DND-41 (cell line): Measurements from ENCODE around the gene ELOVL6.

Source experiments
- ATAC-seq: fragments of 200-7000 bp; cut with Tn5 transposase; 3 replicates; pipeline ENCODE4 v1.9.1; 2021; ENCODE audit warnings: low read depth; ENCODE audit not compliant: insufficient read depth
- DNase-seq: peaks from one replicate; pipeline ENCODE4 v3.0.0-alpha.2; 2020
- H2AFZ ChIP-seq: 2 replicates; pipeline ENCODE4 v1.6.0; 2012; ENCODE audit warnings: low read depth, low read length
- H3K27ac ChIP-seq: 2 replicates; pipeline ENCODE4 v1.5.1; 2012; ENCODE audit warnings: low read length, inconsistent platforms
- H3K27me3 ChIP-seq: fragments of 200-600 bp; sonication (generic); 2 replicates; pipeline ENCODE4 v1.6.0; 2012; ENCODE audit warnings: low read length, mild to moderate bottlenecking, inconsistent platforms; ENCODE audit not compliant: insufficient read depth, poor library complexity
- H3K36me3 ChIP-seq: 2 replicates; pipeline ENCODE4 v1.5.1; 2012; ENCODE audit warnings: low read length, inconsistent platforms; ENCODE audit not compliant: insufficient read depth
- H3K4me1 ChIP-seq: 2 replicates; pipeline ENCODE4 v1.5.1; 2012; ENCODE audit warnings: mild to moderate bottlenecking, low read length; ENCODE audit not compliant: insufficient read depth
- H3K4me2 ChIP-seq: 2 replicates; pipeline ENCODE4 v1.6.0; 2012; ENCODE audit warnings: mild to moderate bottlenecking, moderate library complexity, low read length, inconsistent platforms; ENCODE audit not compliant: insufficient read depth
- H3K4me3 ChIP-seq, 2 experiments: fragments of 200-600 bp in 1 of 2; shearing (Covaris generic) in 1 of 2; 2 replicates each; pipeline ENCODE4 v1.5.1; 2012 to 2016; ENCODE audit warnings: inconsistent platforms in 2 of 2, low read length in 2 of 2, mild to moderate bottlenecking in 2 of 2, low read depth in 1 of 2, moderate library complexity in 1 of 2
- H3K79me2 ChIP-seq: 2 replicates; pipeline ENCODE4 v1.6.0; 2012; ENCODE audit warnings: low read length, inconsistent platforms; ENCODE audit not compliant: insufficient read depth
- H3K9ac ChIP-seq: 2 replicates; pipeline ENCODE4 v1.6.0; 2012; ENCODE audit warnings: low read depth, mild to moderate bottlenecking, inconsistent platforms, low read length, moderate library complexity
- H3K9me3 ChIP-seq: 2 replicates; pipeline ENCODE4 v1.5.1; 2012; ENCODE audit warnings: low read length, moderate library complexity, mild to moderate bottlenecking, inconsistent platforms; ENCODE audit not compliant: insufficient read depth, severe bottlenecking
- H4K20me1 ChIP-seq: 2 replicates; pipeline ENCODE4 v1.6.0; 2012; ENCODE audit warnings: low read length; ENCODE audit not compliant: insufficient read depth
- CTCF ChIP-seq: IDR thresholded peaks from 2 replicates; pipeline ENCODE4 v1.5.1; 2012; ENCODE audit warnings: borderline replicate concordance, low read length, moderate library complexity, mild to moderate bottlenecking; ENCODE audit not compliant: poor library complexity, severe bottlenecking; ENCODE audit errors: extremely low read depth
- EZH2 ChIP-seq: IDR thresholded peaks from 3 replicates; pipeline ENCODE4 v1.6.1; 2012; ENCODE audit warnings: borderline replicate concordance, low read depth, mild to moderate bottlenecking, moderate library complexity, low read length, inconsistent platforms; ENCODE audit not compliant: severe bottlenecking

ELOVL6 gene

GRCh38 chr4:110091434-110092140, 106.8 kb downstream of the ELOVL6 start:
- H3K27me3 ChIP-seq: no peaks in the 10 kb centered on the region
- H3K4me1 ChIP-seq: peaks cover 47% of the 10 kb centered on the region

GRCh38 chr4:110088670-110089069, 109.7 kb downstream of the ELOVL6 start:
- H3K36me3 ChIP-seq: no peaks in the 10 kb centered on the region
- ATAC-seq (peak; percentile 71), DNase-seq (peak; percentile 55)
- peaks cover 3% of the 10 kb centered on the region; the same call in 1 of the 2 replicates for H3K79me2 ChIP-seq
- no peaks in the 10 kb centered on the region for H3K27me3 ChIP-seq
- H4K20me1 ChIP-seq: no peaks in the 10 kb centered on the region
- H3K4me1 ChIP-seq: peaks cover 63% of the 10 kb centered on the region
- peak overlapping the region; percentile 22; the same call in 1 of the 2 replicates for H3K9ac ChIP-seq
- peak overlapping the region; percentile 83 for H3K27ac ChIP-seq
- H3K9me3 ChIP-seq: no peaks in the 10 kb centered on the region
- 0 out of 2 replicates have a peak overlapping the region, but pooled peaks have one; percentile 29 for H2AFZ ChIP-seq
- TF ChIP-seq CTCF: no peak
- TF ChIP-seq EZH2: no peak
- H3K4me2 ChIP-seq: no peak overlapping the region
- H3K4me3 ChIP-seq: no peak overlapping the region

More at GRCh38 chr4:110091434-110092140, 106.8 kb downstream of the ELOVL6 start:
- Histone ChIP-seq H3K4me3 (no peak overlapping the region), H3K36me3 (peaks cover 4% of the 10 kb centered on the region; the same call in 1 of the 2 replicates), H3K79me2 (peaks cover 8% of the 10 kb centered on the region), H4K20me1 (no peaks in the 10 kb centered on the region), H3K9me3 (no peaks in the 10 kb centered on the region), H3K9ac (no peak overlapping the region), H2AFZ (no peak overlapping the region), H3K27ac (peak overlapping the region; percentile 48), H3K4me2 (no peak overlapping the region)
- ATAC-seq (peak; percentile 32; the same call in 1 of the 3 replicates), DNase-seq (no peak)
- TF ChIP-seq CTCF (no peak), EZH2 (no peak)

GRCh38 chr4:110087070-110087708, 111.2 kb downstream of the ELOVL6 start:
- no peak overlapping the region for H3K9ac ChIP-seq
- ATAC-seq (no peak), DNase-seq (no peak)
- H3K36me3 ChIP-seq: no peaks in the 10 kb centered on the region; the same call in 1 of the 2 replicates
- no peak overlapping the region for H3K4me3 ChIP-seq
- no peak overlapping the region for H2AFZ ChIP-seq
- H3K27me3 ChIP-seq: no peaks in the 10 kb centered on the region
- no peak overlapping the region for H3K4me2 ChIP-seq
- H3K9me3 ChIP-seq: no peaks in the 10 kb centered on the region
- peaks cover 63% of the 10 kb centered on the region for H3K4me1 ChIP-seq
- TF ChIP-seq CTCF (no peak), EZH2 (no peak)
- 0 out of 2 replicates have a peak overlapping the region, but pooled peaks have one; percentile 83 for H3K27ac ChIP-seq
- peaks cover 4% of the 10 kb centered on the region; the same call in 1 of the 2 replicates for H3K79me2 ChIP-seq
- H4K20me1 ChIP-seq: no peaks in the 10 kb centered on the region
